Astrocyte (in vitro differentiated cells and primary cell): ENCODE results near the gene ELP4. TPM values are rescaled to one million over a fixed set of nuclear protein-coding genes. Genes with fewer than 3 reads are reported as not detected.

Experiments used
- DNase-seq: peaks from one replicate; pipeline ENCODE4 v3.0.0-alpha.2; 2010; ENCODE audit warnings: low read depth
- FAIRE-seq: peaks from 2 replicates; lab custom pipeline; 2011; peaks lifted over from hg19 to GRCh38; lab: Jason Lieb, UNC
- H2AFZ ChIP-seq: 2 replicates; pipeline ENCODE4 v1.6.0; 2012; ENCODE audit warnings: low read depth, low read length, inconsistent platforms
- H3K27ac ChIP-seq: 2 replicates; pipeline ENCODE4 v1.5.1; 2011; ENCODE audit warnings: low read depth, low read length, inconsistent platforms
- H3K27me3 ChIP-seq: 2 replicates; pipeline ENCODE4 v1.6.0; 2011; ENCODE audit warnings: low read length, inconsistent platforms; ENCODE audit not compliant: insufficient read depth
- H3K36me3 ChIP-seq: 2 replicates; pipeline ENCODE4 v1.5.1; 2011; ENCODE audit warnings: low read length, inconsistent platforms; ENCODE audit not compliant: insufficient read depth
- H3K4me1 ChIP-seq: 2 replicates; pipeline ENCODE4 v1.5.1; 2011; ENCODE audit warnings: low read length, inconsistent platforms; ENCODE audit not compliant: insufficient read depth
- H3K4me2 ChIP-seq: 2 replicates; pipeline ENCODE4 v1.6.0; 2012; ENCODE audit warnings: low read length, inconsistent platforms
- H3K4me3 ChIP-seq: 2 replicates; pipeline ENCODE4 v1.5.1; 2011; ENCODE audit warnings: low read depth, mild to moderate bottlenecking, low read length, inconsistent platforms; ENCODE audit not compliant: insufficient read depth
- H3K79me2 ChIP-seq: 2 replicates; pipeline ENCODE4 v1.6.0; 2012; ENCODE audit warnings: mild to moderate bottlenecking, low read length, inconsistent platforms; ENCODE audit not compliant: insufficient read depth
- H3K9ac ChIP-seq: 2 replicates; pipeline ENCODE4 v1.6.0; 2012; ENCODE audit warnings: mild to moderate bottlenecking, low read length, inconsistent platforms
- H3K9me3 ChIP-seq: 2 replicates; pipeline ENCODE4 v1.5.1; 2012; ENCODE audit warnings: low read depth, mild to moderate bottlenecking, low read length, inconsistent platforms; ENCODE audit not compliant: insufficient read depth
- H4K20me1 ChIP-seq: 2 replicates; pipeline ENCODE4 v1.6.0; 2012; ENCODE audit warnings: low read length, inconsistent platforms; ENCODE audit not compliant: insufficient read depth
- H3K27ac Mint-ChIP-seq: one replicate; pipeline ENCODE4 v1.8.0; 2021; ENCODE audit warnings: mild to moderate bottlenecking, mixed read lengths; ENCODE audit not compliant: unreplicated experiment
- H3K27me3 Mint-ChIP-seq: one replicate; pipeline ENCODE4 v1.8.0; 2021; ENCODE audit warnings: low read depth, mixed read lengths; ENCODE audit not compliant: unreplicated experiment
- H3K36me3 Mint-ChIP-seq: one replicate; pipeline ENCODE4 v1.8.0; 2021; ENCODE audit warnings: low read depth, mixed read lengths; ENCODE audit not compliant: unreplicated experiment
- H3K4me1 Mint-ChIP-seq: one replicate; pipeline ENCODE4 v1.8.0; 2021; ENCODE audit warnings: low read depth, mixed read lengths; ENCODE audit not compliant: unreplicated experiment
- H3K4me3 Mint-ChIP-seq: one replicate; pipeline ENCODE4 v1.8.0; 2021; ENCODE audit warnings: mild to moderate bottlenecking, moderate library complexity, mixed read lengths; ENCODE audit not compliant: unreplicated experiment
- H3K9me3 Mint-ChIP-seq: one replicate; pipeline ENCODE4 v1.8.0; 2021; ENCODE audit warnings: mild to moderate bottlenecking, mixed read lengths; ENCODE audit not compliant: unreplicated experiment
- EZH2 ChIP-seq: IDR thresholded peaks from 2 replicates; pipeline ENCODE4 v1.6.1; 2012; ENCODE audit warnings: mild to moderate bottlenecking, low read length, inconsistent platforms; ENCODE audit not compliant: insufficient read depth
- total RNA-seq: library from RNA; stranded (reverse); gene quantifications from 2 replicates; pipeline ENCODE4 v1.2.1, GENCODE V29; 2021
- TF ChIP-seq, protein P1 (sequence below): IDR thresholded peaks from 2 replicates; pipeline ENCODE4 v1.5.1; 2011; ENCODE audit warnings: low read depth, mild to moderate bottlenecking, inconsistent platforms, low read length, moderate library complexity; ENCODE audit not compliant: insufficient read depth

Gene ELP4
- total RNA-seq, 1 donor from 2014 or later, result 12.9 TPM

DNA sequence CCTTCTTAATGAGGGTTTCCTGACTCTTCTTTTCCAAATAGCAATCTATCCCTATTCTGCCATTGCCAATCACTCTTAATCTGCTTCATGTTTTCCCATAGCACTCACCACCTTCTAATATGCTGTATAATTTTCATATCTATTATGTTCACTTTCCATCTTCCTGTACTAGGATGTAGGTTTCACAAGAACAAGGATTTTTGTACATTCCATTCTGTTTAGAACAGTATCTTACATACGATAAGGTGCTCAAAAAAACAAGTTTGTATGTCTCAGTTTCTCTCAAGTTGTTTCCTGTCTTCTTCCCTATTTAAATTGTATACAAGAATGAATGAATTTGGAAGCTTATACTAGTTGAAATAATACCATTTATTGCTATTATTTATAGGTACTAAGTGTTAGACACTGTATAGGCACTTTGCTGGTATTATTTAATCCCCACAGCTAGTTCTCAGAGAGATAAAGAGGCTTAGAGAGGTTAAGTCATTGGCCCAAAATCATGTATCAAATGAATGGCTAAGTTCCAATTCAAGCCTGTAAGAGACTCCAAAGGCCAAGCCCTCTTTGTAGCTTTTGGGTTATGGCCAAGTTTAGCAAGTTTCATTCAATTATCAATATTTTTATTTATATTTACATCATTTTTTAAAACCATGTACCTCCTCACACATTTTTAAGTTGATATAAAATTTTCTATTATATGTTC lies 166.9 kb downstream of the ELP4 start:
- Mint-ChIP-seq H3K4me1 (peaks cover 4% of the 10 kb centered on the region), H3K4me3 (no peak overlapping the region), H3K9me3 (no peaks in the 10 kb centered on the region), H3K27me3 (no peaks in the 10 kb centered on the region), H3K27ac (no peak overlapping the region), H3K36me3 (peaks cover 2% of the 10 kb centered on the region)
- no peak overlapping the region for H3K4me3 ChIP-seq
- H3K9me3 ChIP-seq, result no peaks in the 10 kb centered on the region
- no peak overlapping the region for H3K9ac ChIP-seq
- no peak overlapping the region for H3K27ac ChIP-seq
- no peak overlapping the region for H2AFZ ChIP-seq
- H4K20me1 ChIP-seq, result no peaks in the 10 kb centered on the region
- H3K27me3 ChIP-seq, result no peaks in the 10 kb centered on the region
- no peak for DNase-seq
- TF ChIP-seq, protein P1, sequence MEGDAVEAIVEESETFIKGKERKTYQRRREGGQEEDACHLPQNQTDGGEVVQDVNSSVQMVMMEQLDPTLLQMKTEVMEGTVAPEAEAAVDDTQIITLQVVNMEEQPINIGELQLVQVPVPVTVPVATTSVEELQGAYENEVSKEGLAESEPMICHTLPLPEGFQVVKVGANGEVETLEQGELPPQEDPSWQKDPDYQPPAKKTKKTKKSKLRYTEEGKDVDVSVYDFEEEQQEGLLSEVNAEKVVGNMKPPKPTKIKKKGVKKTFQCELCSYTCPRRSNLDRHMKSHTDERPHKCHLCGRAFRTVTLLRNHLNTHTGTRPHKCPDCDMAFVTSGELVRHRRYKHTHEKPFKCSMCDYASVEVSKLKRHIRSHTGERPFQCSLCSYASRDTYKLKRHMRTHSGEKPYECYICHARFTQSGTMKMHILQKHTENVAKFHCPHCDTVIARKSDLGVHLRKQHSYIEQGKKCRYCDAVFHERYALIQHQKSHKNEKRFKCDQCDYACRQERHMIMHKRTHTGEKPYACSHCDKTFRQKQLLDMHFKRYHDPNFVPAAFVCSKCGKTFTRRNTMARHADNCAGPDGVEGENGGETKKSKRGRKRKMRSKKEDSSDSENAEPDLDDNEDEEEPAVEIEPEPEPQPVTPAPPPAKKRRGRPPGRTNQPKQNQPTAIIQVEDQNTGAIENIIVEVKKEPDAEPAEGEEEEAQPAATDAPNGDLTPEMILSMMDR, result no peak
- no peak for TF ChIP-seq EZH2
- H3K36me3 ChIP-seq, result no peaks in the 10 kb centered on the region
- no peak for FAIRE-seq
- no peaks in the 10 kb centered on the region for H3K4me1 ChIP-seq
- H3K79me2 ChIP-seq, result no peaks in the 10 kb centered on the region
- no peak overlapping the region for H3K4me2 ChIP-seq

DNA sequence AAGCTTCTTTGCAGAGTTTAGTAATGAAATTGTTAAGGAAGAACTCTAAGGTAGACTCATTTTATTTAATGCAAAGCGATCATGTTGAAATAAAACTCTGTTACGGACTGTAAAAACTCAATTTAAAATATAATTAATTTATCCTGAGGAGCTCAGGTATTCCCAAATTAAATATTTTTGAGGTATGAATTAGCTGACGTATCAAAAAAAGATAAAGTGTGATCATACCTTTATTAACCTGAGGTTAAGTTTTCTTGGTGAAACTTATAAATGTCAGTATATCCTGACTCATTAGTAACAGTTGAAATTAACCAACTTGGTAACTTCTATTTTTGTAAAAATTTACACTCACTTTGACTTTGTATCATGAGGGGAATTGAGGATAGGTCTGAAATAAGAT lies 171.2 kb downstream of the ELP4 start:
- no peak overlapping the region for H2AFZ ChIP-seq
- DNase-seq, result no peak
- Mint-ChIP-seq H3K27ac (no peak overlapping the region), H3K4me1 (no peaks in the 10 kb centered on the region), H3K36me3 (peaks cover 2% of the 10 kb centered on the region), H3K27me3 (no peaks in the 10 kb centered on the region), H3K9me3 (no peaks in the 10 kb centered on the region), H3K4me3 (no peak overlapping the region)
- FAIRE-seq, result no peak
- no peak overlapping the region for H3K9ac ChIP-seq
- H3K27me3 ChIP-seq, result no peaks in the 10 kb centered on the region
- H3K4me1 ChIP-seq, result no peaks in the 10 kb centered on the region
- H3K79me2 ChIP-seq, result no peaks in the 10 kb centered on the region
- no peak overlapping the region for H3K4me3 ChIP-seq
- H3K27ac ChIP-seq, result no peak overlapping the region
- no peaks in the 10 kb centered on the region for H3K36me3 ChIP-seq
- no peaks in the 10 kb centered on the region for H4K20me1 ChIP-seq
- no peaks in the 10 kb centered on the region for H3K9me3 ChIP-seq
- H3K4me2 ChIP-seq, result no peak overlapping the region
- TF ChIP-seq, protein P1, result no peak
- no peak for TF ChIP-seq EZH2

DNA sequence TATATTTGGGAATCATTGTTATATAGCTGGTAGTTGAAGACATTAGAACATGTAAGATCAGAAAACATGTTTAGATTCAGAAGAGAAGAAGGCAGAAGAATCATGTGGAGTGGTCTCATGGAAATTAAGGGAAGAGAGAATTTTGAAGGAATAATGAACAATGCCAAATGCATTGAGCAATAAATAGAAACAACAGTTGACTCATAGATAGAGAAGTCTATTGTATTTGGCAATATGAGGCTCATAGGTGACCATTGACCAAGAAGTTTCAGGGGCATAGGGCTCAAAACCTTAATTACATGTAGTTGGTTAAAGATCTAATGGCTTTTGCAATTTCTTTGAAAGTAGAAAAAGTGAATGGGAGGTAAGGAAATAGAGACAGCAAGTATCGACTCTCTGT lies 177.7 kb downstream of the ELP4 start:
- FAIRE-seq (peak; percentile 23), DNase-seq (no peak)
- Histone ChIP-seq H3K4me3 (no peak overlapping the region), H3K36me3 (no peaks in the 10 kb centered on the region), H2AFZ (no peak overlapping the region), H3K9me3 (no peaks in the 10 kb centered on the region), H3K9ac (no peak overlapping the region), H3K27me3 (no peaks in the 10 kb centered on the region), H3K4me1 (no peaks in the 10 kb centered on the region), H4K20me1 (no peaks in the 10 kb centered on the region), H3K27ac (no peak overlapping the region), H3K79me2 (no peaks in the 10 kb centered on the region), H3K4me2 (no peak overlapping the region)
- TF ChIP-seq EZH2, result no peak
- TF ChIP-seq, protein P1, result no peak
- no peaks in the 10 kb centered on the region for H3K9me3 Mint-ChIP-seq
- H3K27me3 Mint-ChIP-seq, result no peaks in the 10 kb centered on the region
- no peak overlapping the region for H3K27ac Mint-ChIP-seq
- no peaks in the 10 kb centered on the region for H3K4me1 Mint-ChIP-seq
- no peaks in the 10 kb centered on the region for H3K36me3 Mint-ChIP-seq
- no peak overlapping the region for H3K4me3 Mint-ChIP-seq
